COLO668 (cell line): Measurements from ENCODE around the gene DYNLT2.
"Not testable (repeated sequence)": the region's sequence is repeated elsewhere in the genome, so short reads cannot be mapped to it uniquely, and the experiment has no call there.

ENCODE experiments used
- DNase-seq: peaks from one replicate; lab custom pipeline; 2025; ENCODE audit not compliant: unreplicated experiment; lab: John Stamatoyannopoulos, UW

The DYNLT2 gene

GRCh38 chr6:169701954-169702839, 49.2 kb downstream of the DYNLT2 start, which contains the start of the genes C6orf120 and WDR27:
TSS of gene C6orf120 (plus strand) at chr6:169702126. CDS start at chr6:169702460, 334 bp downstream.
TSS of gene WDR27 (minus strand) at chr6:169702029. CDS start at chr6:169689005, 13,024 bp downstream.
- peak; percentile 96 for DNase-seq

- peak; percentile 27 for DNase-seq
Observed at GRCh38 chr6:169701311-169701953, 49.9 kb downstream of the DYNLT2 start.

- no peak for DNase-seq
Observed at GRCh38 chr6:169700296-169700695, 51.1 kb downstream of the DYNLT2 start.

- not testable (repeated sequence) for DNase-seq
Observed at GRCh38 chr6:169697115-169697514, 54.3 kb downstream of the DYNLT2 start.

- DNase-seq: no peak
Observed at GRCh38 chr6:169695131-169695530, 56.2 kb downstream of the DYNLT2 start.

GRCh38 chr6:169692516-169692915, 58.9 kb downstream of the DYNLT2 start:
- no peak for DNase-seq

GRCh38 chr6:169691260-169691659, 60.1 kb downstream of the DYNLT2 start:
- DNase-seq: no peak
